Measurements from ENCODE around the gene ACAP3.

Gene ACAP3

DNA sequence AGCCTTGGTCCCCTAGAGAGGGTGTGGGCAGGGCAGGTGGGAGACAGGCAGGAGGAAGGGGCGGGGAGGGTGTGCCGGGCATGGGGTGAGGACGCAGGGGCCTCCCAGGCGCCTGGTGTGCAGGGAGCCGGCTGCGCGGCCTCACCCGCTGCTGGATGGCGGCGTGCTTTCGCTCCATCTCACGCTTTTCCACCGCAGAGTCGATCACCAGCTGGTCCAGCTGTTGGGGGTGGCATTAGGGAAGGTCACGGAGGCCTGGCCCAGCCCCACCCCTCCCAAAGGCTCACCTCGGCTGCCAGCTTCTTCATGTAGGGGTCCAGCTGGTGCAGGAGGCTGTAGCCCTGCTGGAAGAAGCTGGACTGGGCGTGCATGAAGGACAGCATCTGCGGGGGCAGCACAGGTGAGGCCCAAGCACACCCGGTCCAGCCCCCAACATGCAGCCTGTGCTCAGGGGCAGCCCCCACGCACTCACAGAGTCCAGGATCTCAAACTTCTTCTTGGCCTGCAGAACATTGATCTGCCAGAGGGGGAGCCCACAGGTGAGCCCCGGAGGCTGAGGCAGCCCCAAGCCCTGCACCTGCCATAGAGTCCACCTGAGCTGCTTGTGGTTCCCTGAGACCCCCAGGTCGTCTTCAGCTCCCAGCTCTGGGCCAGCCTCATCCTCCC lies 7.9 kb downstream of the ACAP3 start:
- TF ChIP-seq, protein P1, sequence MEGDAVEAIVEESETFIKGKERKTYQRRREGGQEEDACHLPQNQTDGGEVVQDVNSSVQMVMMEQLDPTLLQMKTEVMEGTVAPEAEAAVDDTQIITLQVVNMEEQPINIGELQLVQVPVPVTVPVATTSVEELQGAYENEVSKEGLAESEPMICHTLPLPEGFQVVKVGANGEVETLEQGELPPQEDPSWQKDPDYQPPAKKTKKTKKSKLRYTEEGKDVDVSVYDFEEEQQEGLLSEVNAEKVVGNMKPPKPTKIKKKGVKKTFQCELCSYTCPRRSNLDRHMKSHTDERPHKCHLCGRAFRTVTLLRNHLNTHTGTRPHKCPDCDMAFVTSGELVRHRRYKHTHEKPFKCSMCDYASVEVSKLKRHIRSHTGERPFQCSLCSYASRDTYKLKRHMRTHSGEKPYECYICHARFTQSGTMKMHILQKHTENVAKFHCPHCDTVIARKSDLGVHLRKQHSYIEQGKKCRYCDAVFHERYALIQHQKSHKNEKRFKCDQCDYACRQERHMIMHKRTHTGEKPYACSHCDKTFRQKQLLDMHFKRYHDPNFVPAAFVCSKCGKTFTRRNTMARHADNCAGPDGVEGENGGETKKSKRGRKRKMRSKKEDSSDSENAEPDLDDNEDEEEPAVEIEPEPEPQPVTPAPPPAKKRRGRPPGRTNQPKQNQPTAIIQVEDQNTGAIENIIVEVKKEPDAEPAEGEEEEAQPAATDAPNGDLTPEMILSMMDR (IDR thresholded peaks at IDR 0.05; ENCODE audit: insufficient read depth, low read depth, low read length, missing control alignments), result peak; percentile 56
- DNase-seq (ENCODE audit: low read depth), result peak; percentile 43

DNA sequence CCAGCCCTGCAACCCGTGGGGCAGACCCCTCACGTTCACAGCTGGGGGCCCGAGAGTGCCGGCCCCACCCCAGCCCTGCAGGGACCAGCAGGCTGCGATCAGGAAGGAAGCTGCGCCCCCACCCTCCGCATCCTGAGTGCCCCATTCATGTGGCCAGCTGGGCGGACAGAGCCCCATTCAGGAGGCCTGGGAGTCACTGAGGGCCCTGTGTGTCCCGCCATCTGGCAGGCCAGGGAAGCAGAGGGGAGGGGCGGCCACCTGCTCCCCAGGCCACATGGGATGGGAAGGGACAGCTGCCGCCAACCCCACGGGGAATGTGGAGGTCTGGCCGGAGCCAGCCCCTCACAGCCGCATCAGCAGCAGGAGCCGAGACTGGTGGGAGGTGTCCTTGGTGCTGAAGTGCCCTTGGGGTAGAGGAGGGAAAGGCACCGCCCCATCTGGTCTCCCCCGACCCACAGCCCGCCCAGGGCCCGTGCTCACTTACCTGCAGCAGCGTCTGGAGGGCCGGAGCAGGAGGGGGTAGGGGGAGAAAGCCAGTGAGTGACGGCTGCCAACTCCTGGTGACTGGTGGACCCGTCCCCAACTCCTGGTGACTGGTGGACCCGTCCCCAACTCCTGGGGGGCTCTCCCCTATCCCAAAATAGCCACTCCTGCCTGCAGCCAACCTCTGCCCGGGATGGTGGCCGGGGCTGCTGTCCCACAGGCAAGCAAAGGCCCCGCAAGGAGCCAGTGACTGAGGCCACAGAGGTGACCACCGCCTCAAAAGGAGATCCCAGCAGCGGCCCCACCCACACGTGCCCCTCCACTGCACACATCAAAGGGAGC lies 8.7 kb downstream of the ACAP3 start:
- TF ChIP-seq, protein P1 (IDR thresholded peaks at IDR 0.05; ENCODE audit: insufficient read depth, low read depth, low read length, missing control alignments), result no peak
- no peak for DNase-seq (ENCODE audit: low read depth)
- H3K4me3 ChIP-seq (ENCODE audit: low read depth, low read length), result no peak overlapping the region

More for the DNA sequence above, 7.9 kb downstream of the ACAP3 start:
- H3K4me3 ChIP-seq (ENCODE audit: low read depth, low read length), result no peak overlapping the region

DNA sequence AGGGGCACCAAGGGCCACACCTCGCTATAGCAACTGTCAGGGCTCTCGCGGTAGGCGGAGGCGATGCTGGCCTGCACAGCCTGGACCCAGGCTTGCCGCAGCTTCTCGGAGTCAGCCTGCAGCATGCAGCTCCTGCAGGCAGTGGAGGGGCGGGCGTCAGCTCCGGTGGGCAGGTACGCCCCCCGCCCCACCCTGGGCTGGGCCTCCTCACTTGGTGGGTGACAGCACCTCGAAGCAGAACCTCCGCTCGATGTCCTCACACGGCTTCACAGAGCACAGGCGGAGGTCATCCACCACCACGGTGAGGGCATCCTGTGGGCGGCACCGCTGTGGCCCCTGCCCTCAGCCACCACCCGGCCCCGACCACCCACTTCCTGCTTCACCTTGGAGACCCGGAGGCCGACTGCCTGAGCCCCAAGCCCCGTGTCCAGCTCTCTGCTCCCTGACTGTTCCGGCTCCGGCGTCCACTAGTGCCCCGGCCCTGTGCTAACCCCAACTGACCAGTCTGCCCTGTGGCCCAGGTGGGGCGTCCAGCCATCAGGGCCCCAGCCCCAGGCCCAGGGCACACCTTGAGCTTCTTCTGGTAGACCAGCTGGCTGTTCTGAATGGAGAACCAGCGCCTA lies 9.8 kb downstream of the ACAP3 start:
- no peak for DNase-seq (ENCODE audit: low read depth)
- no peak overlapping the region for H3K4me3 ChIP-seq (ENCODE audit: low read depth, low read length)
- TF ChIP-seq, protein P1 (IDR thresholded peaks at IDR 0.05; ENCODE audit: insufficient read depth, low read depth, low read length, missing control alignments), result no peak

DNA sequence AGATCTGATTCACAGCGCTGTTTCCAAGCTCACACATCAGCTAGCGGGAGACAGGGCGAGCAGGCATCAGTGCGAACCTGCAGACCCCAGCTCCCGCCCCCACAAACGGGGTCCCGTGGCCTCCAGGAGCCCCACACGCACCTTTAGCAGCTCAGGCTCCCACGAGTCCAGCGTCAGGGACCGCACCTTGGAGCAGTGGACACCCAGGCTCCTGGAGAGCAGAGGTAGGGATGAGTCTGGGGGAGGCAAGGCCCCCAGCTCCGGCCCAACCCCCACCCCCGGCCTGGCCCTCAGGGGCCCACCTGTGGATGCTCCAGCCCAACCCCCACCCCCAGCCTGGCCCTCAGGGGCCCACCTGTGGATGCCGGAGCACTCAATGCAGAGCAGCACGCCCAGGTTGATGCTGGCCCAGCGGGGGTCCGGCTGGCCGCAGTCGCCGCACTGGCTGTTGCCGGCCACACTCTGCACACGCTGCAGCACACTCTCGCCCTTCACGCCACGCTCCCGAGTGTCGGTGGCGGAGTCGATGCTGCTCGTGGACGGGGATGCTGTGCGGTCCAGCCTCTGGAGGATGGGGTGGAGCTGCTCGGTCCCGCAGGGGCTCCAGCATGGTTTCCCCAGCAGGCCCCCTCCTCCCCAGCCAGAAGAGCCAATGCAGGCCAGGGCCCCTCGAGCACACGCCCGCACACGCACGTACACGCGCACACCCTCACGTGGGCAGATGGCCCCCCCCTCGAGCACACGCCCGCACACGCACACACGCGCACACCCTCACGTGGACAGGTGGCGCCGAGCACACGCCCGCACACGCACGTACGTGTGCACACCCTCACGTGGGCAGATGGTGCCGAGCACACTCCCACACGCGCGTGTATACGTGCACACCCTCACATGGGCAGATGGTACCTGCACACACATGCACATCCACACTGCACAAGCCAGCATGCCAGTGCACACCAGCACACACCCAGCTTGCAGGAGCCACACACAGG lies 11.4 kb downstream of the ACAP3 start:
- H3K4me3 ChIP-seq (ENCODE audit: low read depth, low read length), result no peak overlapping the region
- TF ChIP-seq, protein P1 (IDR thresholded peaks at IDR 0.05; ENCODE audit: insufficient read depth, low read depth, low read length, missing control alignments), result no peak
- no peak for DNase-seq (ENCODE audit: low read depth)

DNA sequence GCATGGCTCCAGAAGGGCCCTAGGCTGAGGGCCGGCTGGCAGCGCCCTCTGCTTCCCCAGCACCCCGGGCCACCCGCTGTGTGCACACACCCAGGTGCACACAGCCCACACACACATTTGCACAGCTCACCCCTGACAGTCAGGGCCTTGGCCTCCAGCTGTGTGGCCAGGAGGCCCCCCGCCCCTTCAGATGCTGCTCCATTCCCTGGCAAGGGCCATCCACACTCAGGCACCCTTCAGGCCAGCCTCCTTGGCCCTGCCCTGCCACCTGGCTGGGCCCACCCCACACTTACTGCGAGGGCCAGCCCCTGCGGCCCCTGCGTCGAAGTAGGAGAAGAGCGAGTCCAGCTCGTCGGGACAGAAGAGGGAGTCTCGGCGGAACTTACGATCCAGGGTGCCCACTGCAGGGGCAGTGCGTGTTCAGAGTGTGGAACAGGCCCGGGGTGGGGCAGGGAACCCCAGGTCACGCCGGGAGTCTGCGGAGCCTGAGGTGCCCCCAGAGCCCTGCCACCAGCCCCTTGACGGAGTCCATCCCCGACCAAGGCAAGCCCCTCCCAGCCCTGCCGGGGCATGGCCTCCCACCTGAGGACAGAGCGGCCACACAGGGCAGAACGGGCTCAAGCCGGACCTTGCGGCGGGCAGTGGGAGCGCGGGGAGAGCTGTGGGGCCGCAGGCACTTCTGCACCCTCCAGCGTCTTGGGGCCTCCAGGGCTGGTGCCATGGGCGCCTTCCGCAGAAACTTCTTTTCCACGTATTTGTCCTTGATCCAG lies 12.4 kb downstream of the ACAP3 start:
- TF ChIP-seq, protein P1 (IDR thresholded peaks at IDR 0.05; ENCODE audit: insufficient read depth, low read depth, low read length, missing control alignments), result no peak
- no peak for DNase-seq (ENCODE audit: low read depth)
- H3K4me3 ChIP-seq (ENCODE audit: low read depth, low read length), result no peak overlapping the region

All from GM12865 (cell line).